ENCODE data around the gene TBC1D4.

- TF ChIP-seq SIN3A (IDR thresholded peaks at IDR 0.05; ENCODE audit: low read depth, low read length) = no peak
- no peak for TF ChIP-seq ATF7 (IDR thresholded peaks at IDR 0.05; ENCODE audit: low read depth)
- TF ChIP-seq CTCF (IDR thresholded peaks at IDR 0.05 in 2 of 3, conservative IDR thresholded peaks at IDR 0.05 in 1 of 3; ENCODE audit: control insufficient read depth in 2 of 3, extremely low read depth in 1 of 3, insufficient read depth in 1 of 3, low read depth in 3 of 3, low read length in 3 of 3) = no peak
- no peak for TF ChIP-seq CBX5 (IDR thresholded peaks at IDR 0.05; ENCODE audit: low read depth)
- no peak for TF ChIP-seq POLR2A (IDR thresholded peaks at IDR 0.05; ENCODE audit: low read depth, low read length)
- TF ChIP-seq CBFB (IDR thresholded peaks at IDR 0.05; ENCODE audit: low read depth) = no peak
- TF ChIP-seq SREBF2 (IDR thresholded peaks at IDR 0.05; ENCODE audit: low read length) = no peak
- TF ChIP-seq ZBTB33 (IDR thresholded peaks at IDR 0.05) = no peak
Measured at GRCh38 chr13:75407473-75407872, 74.5 kb downstream of the TBC1D4 start.

Data from GM12878 (cell line).